Activated CD8-positive, alpha-beta memory T cell treated with anti-CD3 and anti-CD28 coated beads for 1 hour (primary cell): ENCODE results near the gene ZNF330.

Experiments
- DNase-seq, 2 donors: peaks; one replicate each; pipeline ENCODE4 v3.0.0-alpha.2; 2020; ENCODE audit warnings: low read depth in 1 of 2; ENCODE audit errors: extremely low read depth in 1 of 2

Gene ZNF330

DNA sequence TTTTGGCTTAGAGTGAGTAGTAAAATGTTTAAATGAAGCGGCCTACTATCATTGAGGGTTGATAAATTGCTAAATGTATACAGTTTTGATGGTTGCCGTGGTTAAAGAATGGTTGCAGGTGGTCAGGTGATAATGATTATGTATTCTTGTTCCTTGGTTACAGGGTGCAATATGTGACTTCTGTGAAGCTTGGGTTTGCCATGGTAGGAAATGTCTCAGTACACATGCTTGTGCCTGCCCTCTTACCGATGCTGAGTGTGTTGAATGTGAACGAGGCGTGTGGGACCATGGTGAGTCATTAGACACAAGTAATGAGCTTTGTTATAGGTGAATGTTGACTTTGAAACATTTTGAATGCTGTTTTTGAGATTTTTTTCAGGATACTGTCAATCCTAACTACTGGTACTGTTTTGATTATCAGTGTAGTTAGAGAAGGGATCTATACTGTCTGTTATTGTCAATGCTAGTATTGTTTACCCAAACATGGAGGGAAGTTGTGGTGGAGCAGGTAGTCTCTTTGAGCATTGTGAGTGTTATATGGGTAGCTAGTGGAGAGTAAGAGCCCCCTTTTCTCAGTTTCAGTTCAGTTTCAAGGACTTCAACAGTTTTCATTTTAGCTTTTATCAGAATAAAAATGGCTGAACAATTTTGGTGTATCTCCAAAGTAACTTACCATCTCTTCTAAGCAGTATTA lies 8.9 kb downstream of the ZNF330 start:
- no peak for DNase-seq

DNA sequence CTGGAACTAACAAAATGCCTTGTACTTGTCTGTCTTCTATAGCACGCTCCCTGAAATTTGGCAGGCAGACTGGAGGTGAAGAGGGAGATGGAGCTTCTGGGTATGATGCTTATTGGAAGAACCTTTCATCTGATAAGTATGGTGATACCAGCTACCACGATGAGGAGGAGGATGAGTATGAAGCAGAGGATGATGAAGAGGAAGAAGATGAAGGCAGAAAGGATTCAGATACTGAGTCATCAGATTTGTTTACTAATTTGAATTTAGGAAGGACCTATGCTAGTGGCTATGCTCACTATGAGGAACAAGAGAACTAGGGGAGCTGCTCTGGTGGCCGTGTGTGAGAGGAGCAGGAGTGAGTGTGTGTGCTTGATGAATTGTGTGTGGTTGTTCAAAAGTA lies 13.0 kb downstream of the ZNF330 start:
- DNase-seq = no peak

DNA sequence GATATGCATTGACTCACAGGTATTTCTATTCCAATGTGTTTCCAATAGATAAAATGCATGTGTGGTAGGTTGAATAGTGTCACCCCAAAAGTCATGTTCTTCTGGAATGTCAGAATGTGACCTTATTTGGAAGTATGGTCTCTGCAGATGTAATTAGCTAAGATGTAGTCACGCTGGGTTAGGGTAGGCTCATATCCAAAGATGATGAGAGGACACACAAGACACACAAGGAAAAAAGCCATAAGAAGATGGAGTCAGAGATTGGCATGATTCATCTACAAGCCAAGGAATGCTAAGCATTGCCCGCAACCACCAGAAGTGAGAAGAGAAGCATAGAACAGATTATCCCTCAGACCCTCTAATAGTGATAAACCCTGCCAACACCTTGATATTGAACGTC lies 17.5 kb downstream of the ZNF330 start:
- DNase-seq = no peak

DNA sequence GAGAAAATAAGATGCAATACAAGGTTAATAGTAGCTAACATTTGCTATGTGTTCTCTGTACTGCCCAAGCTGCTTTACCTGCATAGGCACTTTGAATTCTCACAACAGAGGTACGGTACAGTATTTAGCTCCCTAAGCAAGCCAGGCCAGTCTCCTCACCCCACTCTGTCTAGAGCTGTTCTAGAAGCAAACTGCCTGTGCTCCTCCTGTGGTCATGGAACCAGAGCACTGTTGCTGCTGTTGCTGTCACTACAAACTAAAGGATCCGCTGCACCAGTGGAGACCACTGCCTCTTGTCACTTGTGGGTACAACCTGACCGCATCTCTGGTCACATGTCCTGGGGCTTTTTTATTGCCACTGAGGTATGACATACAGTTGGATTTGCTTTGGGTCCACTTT lies 19.6 kb downstream of the ZNF330 start:
- no peak for DNase-seq

DNA sequence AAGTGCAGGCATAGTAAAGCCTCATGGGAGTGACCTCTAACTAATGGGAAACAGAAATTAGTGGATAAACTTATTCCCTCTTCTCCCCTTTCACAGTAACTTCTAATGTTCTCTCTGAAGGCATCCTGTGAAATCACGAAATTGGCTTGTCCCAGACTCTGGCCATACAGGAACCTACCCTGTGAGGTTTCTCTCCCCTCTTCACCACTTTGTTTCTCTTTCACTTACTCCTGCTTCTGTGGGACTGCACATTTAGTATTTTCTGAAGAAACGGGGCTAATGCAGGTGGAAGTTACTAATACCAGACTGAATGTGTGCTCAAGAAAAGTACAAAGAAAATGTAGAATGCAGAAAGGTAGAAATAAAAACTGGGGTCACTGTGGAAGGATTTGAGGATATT lies 20.0 kb downstream of the ZNF330 start:
- DNase-seq = no peak

DNA sequence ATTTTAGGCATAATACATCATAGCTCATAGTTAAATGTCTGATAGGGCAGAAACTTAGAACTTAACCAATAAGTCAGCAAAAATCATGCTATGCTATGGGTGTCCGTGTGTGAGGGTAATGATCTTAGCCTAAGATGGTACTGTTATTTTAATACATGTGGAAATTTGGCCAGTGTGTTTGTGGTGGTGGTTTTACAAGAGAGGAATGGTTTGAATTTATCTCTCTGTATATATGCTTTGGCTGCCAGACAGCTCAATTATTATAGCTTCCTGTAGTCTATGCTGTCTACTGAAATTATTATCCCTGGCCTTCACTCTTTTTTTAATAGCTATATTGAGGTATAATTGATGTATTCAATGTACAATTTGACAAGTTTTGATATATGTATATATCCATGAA lies 21.3 kb downstream of the ZNF330 start:
- DNase-seq = no peak

DNA sequence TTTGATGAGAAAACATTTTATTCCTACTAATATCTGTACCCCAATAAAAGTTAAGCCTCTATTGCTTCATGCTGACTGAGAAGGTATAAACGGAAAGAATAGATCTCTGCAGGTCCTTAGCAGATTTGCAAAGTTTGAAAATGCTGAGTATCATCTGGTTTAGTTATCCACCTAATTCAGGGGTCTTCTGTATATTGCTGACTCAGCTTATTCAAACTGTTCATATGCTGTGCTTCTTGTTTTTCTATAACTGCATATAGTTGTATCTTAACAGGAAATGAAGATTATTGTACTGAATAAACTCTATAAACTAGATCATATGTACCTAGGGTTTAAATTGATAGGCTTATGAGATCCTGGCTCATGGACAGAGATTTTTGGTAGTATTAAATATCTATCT lies 23.7 kb downstream of the ZNF330 start:
- DNase-seq = no peak

DNA sequence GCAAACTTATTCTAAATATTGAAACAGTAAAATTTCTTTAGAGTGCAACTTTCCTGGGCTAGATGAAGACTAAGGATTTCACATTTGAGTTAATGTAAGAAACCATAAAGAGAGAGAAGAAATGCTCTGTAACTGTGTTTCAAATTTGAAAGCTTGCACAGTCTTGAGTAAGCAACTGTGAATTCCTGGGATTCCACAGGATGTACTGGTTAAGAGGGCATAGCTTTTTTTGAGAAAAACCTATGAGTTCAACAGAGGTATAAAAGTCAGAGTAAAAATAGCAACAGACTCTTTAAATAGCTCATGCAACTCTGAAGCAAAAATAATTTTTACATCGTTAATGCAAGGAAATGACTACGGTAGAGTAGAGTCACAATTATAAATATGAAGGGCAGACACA lies 25.5 kb downstream of the ZNF330 start:
- no peak for DNase-seq

DNA sequence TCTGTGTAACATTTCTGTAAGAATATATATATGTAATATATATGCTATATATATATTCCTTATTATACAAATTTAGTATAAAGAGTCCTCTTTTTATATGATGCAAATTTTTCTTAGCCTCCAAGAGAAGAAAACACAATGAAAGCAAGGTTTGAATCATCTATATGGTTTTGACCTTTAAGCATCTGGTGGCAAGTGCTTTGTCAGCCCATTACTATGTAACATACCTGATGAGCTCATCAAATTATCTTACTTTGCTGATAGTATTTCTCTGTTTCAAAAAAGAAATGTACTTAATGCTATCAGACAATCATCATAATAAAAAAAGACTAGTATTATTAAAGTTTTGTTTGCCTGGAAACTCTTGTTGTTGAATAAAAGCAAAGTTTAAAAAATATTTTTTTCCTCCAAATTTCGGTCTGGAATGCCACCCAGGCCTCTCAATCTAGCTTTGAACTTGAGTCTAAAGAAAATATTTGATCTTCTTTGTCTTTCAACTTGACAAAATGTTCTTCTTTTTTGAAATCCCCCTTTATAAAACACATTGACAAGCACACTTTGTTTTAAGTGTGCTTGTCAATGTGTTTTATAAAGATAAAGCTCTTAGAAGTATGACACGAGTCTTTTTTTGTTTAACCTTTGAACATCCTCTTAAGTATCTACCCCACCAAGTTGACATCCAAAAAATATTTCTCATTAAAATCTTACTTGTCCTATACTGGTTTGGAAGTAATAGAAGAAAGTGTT lies 26.2 kb downstream of the ZNF330 start:
- DNase-seq = no peak

DNA sequence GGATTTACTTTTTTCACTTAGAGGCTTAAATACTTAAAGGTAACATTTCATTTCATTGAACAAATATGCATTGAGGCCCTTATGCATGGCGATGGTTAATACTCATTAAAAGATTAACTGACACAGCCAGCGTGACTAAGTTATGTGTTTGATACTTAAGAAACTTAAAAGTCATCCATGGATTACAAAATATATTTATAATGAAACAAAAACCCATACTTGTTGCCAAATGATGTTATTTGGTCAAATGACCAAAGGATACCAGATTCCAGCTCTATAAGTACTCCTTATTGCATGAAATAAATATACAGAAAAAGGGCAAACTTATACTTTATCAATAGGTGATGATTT lies 26.7 kb downstream of the ZNF330 start:
- no peak for DNase-seq

DNA sequence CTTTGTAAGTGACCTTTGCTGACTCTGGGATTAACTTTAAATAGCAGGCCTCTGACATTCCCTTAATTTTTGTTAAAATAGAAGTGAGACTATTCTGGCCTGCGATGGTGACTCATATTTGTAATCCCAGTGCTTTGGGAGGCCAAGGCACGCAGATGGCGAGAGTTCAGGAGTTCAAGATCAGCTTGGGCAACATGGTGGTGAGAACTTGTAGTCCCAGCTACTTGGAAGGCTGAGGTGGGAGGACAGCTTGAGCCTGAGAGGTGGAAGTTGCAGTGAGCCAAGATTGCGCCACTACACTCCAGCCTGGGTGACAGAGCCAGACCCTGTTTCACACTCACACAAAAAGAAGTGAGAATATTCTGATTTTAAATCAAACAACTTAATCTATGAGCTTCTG lies 27.3 kb downstream of the ZNF330 start:
- DNase-seq = no peak

DNA sequence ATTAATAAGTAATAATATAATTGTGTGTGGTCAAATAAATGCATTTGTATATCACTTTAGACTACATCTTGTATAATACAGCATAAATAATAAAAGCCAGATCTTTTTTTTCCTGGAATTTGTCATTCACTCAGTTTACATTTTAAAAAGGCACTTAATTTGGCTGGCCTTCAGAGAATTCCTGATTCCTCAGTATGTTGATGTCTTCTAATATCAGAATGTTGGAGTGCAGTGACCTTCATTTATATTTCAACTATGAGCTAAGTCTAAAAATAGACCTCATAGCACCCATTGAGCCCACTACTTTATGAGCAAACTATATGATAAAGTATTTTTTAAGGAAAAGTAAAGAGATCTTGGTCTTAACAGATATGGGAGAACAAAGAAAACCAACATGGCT lies 27.8 kb downstream of the ZNF330 start:
- DNase-seq = no peak

DNA sequence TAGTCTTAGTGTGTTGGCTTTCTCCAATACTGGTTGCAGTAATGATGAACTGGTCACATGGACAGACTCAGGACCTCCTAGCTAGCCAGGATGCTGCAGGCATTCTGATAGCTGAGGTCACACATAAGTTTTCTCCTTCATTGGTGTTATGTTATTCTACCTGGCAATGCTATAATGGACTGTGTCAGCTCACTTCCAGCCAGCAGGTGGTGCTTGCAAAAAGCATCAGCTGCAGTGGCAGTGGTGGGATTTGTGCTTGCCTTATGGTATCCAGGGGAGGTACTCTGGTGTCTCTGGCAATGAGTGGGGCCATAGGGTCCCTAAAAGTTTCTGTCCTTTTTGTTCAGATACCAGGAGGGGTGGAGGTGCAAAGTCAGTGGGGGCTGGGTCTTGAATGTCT lies 33.6 kb downstream of the ZNF330 start:
- no peak for DNase-seq

DNA sequence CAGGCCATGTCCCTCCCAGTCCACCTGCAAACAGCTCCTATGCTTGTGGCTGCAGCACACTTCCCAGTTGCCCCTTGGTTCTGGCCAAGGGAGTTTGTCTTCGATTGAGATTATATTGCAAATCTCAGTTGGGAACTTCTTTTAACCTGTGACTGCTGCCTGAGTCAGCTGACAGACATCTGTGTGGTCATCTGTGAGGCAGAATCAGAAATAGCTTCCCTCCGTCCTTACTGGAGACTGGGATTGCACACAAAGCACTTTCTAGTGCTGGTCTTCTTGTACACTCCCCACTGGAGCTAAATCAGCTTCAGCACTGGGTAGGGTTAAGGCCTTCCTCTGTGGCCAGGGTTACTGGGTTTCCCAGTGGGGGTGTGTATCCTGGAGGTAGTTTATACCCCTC lies 34.3 kb downstream of the ZNF330 start:
- DNase-seq = no peak

DNA sequence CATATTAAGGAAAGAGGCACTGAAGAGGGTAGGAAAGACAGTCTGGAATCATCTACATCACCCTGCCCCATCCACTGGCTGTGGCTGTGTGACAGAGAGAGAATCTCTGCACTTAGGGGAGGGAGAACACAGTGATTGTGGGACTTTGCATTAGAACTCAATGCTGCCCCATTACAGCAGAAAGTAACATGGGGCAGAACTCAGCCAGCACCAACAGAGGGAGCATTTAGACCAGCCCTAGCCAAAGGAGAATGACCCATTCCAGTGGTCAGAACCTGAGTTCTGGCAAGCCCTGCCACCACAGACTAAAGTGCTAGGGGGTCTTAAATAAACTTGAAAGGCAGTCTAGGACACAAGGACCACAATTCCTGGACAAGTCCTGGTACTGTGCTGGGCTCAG lies 37.9 kb downstream of the ZNF330 start:
- no peak for DNase-seq

DNA sequence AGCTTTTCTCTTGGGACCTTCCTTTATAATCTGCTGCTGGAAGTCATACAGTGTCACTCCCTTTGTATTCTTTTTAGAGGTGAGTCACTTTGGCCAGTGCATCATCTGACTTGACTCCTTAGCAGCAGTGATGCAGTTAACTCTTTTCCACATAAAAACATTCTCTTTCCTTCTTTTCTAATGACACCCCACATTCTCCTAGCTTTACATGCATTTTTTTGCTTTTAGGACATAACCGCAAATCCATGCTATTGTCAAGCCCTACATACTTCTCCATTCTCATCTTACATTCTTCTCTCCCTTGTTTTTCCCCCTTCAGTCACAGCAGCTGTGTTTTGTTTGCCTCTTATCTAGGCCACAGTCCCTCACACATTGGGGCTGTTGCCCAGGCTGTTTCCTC lies 55.1 kb downstream of the ZNF330 start:
- no peak for DNase-seq

DNA sequence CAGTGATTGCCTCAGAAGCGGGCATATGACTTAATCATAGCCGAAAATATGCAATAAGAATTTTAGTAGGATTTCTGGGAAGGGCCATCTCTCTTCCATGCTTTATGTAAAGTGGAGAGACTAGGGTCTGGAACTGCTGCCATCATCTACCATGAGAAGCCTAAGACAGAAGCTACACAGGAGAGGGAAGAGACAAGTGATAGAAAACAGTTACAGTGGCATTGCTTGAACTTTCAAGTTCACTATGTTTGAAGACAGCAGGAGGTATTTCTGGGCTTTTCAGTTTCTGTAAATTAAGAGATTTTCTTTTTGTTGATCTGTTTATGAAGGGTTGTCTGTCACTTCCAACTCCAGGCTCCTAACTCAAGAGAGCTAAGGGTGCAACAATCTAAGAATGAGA lies 62.5 kb downstream of the ZNF330 start:
- no peak for DNase-seq

DNA sequence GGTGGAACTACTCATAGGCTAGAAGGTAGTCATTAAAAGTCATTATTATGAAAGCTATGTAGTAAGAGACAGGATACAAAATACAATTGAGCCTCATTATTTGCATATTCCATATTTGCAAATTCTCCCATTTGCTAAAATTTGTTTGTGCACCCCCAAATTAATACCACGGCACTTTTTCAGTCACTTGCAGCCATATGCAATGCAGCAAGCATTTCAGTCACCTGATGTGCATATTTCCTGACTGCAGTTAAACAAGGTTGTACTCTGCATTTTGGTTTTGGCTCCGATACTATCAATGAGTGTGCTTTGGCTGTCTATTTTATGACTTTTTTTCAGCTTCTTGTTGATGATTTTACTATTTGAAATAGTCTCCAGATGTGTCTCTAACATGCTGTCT lies 62.9 kb downstream of the ZNF330 start:
- no peak for DNase-seq
